Measurements from ENCODE around the gene MAP10.

The MAP10 gene

GRCh38 chr1:232798920-232799319, 6.3 kb upstream of the MAP10 start:
- DNase-seq, result no peak

GRCh38 chr1:232806186-232806510, 932 bp downstream of the MAP10 start:
- no peak for DNase-seq

- no peak for DNase-seq
Measured at GRCh38 chr1:232810856-232811255, 5.6 kb downstream of the MAP10 start.

GRCh38 chr1:232812560-232812959, 7.3 kb downstream of the MAP10 start:
- DNase-seq, result no peak

GRCh38 chr1:232813097-232813496, 7.9 kb downstream of the MAP10 start:
- no peak for DNase-seq

- no peak for DNase-seq
Measured at GRCh38 chr1:232813760-232814159, 8.5 kb downstream of the MAP10 start.

- no peak for DNase-seq
Measured at GRCh38 chr1:232816324-232816723, 11.1 kb downstream of the MAP10 start.

- DNase-seq, result no peak
Measured at GRCh38 chr1:232818040-232818439, 12.8 kb downstream of the MAP10 start.

- no peak for DNase-seq
Measured at GRCh38 chr1:232820431-232820830, 15.2 kb downstream of the MAP10 start.

- no peak for DNase-seq
Measured at GRCh38 chr1:232822530-232822929, 17.3 kb downstream of the MAP10 start.

GRCh38 chr1:232826318-232826717, 21.1 kb downstream of the MAP10 start:
- no peak for DNase-seq

GRCh38 chr1:232830661-232831060, 25.4 kb downstream of the MAP10 start:
- no peak for DNase-seq

GRCh38 chr1:232831895-232832294, 26.7 kb downstream of the MAP10 start:
- no peak for DNase-seq

GRCh38 chr1:232834066-232834465, 28.9 kb downstream of the MAP10 start:
- DNase-seq, result no peak

- DNase-seq, result no peak
Measured at GRCh38 chr1:232835166-232835565, 29.9 kb downstream of the MAP10 start.

GRCh38 chr1:232837087-232837486, 31.9 kb downstream of the MAP10 start:
- DNase-seq, result no peak

GRCh38 chr1:232841823-232842565, 36.8 kb downstream of the MAP10 start:
- no peak for DNase-seq

- no peak for DNase-seq
Measured at GRCh38 chr1:232844791-232845190, 39.6 kb downstream of the MAP10 start.

- DNase-seq, result no peak
Measured at GRCh38 chr1:232845406-232845955, 40.3 kb downstream of the MAP10 start.

GRCh38 chr1:232851532-232851931, 46.3 kb downstream of the MAP10 start:
- no peak for DNase-seq

- no peak for DNase-seq
Measured at GRCh38 chr1:232853994-232854797, 49.0 kb downstream of the MAP10 start.

- DNase-seq, result no peak
Measured at GRCh38 chr1:232854798-232855159, 49.6 kb downstream of the MAP10 start.

- DNase-seq, result no peak
Measured at GRCh38 chr1:232856541-232856940, 51.3 kb downstream of the MAP10 start.
